WERI-Rb-1 (cell line): ENCODE data around the gene TMPRSS5.

Experiments
- DNase-seq: peaks from one replicate; pipeline ENCODE4 v3.0.0-alpha.2; 2020
- H3K27ac ChIP-seq: fragments of 250-450 bp; sonication (Bioruptor Pico); 2 replicates; pipeline ENCODE4 v1.5.1; 2020; ENCODE audit warnings: mild to moderate bottlenecking, moderate library complexity
- H3K27me3 ChIP-seq: fragments of 250-450 bp; sonication (Bioruptor Pico); 2 replicates; pipeline ENCODE4 v1.5.1; 2021; ENCODE audit warnings: mild to moderate bottlenecking, low read depth, moderate library complexity; ENCODE audit not compliant: insufficient read depth, severe bottlenecking
- H3K36me3 ChIP-seq: fragments of 250-450 bp; sonication (Bioruptor Pico); 2 replicates; pipeline ENCODE4 v1.5.1; 2020; ENCODE audit warnings: mild to moderate bottlenecking, moderate library complexity
- H3K4me3 ChIP-seq: 2 replicates; pipeline ENCODE4 v1.5.1; 2011; ENCODE audit warnings: low read depth, mild to moderate bottlenecking, control low read depth, low read length
- H3K9me3 ChIP-seq: fragments of 250-450 bp; sonication (Bioruptor Pico); 2 replicates; pipeline ENCODE4 v1.5.1; 2021; ENCODE audit warnings: mild to moderate bottlenecking, moderate library complexity; ENCODE audit not compliant: severe bottlenecking
- CTCF ChIP-seq: IDR thresholded peaks from 2 replicates; pipeline ENCODE4 v1.5.1; 2011; ENCODE audit warnings: low read depth, mild to moderate bottlenecking, control low read depth, inconsistent platforms, low read length

Gene TMPRSS5

DNA sequence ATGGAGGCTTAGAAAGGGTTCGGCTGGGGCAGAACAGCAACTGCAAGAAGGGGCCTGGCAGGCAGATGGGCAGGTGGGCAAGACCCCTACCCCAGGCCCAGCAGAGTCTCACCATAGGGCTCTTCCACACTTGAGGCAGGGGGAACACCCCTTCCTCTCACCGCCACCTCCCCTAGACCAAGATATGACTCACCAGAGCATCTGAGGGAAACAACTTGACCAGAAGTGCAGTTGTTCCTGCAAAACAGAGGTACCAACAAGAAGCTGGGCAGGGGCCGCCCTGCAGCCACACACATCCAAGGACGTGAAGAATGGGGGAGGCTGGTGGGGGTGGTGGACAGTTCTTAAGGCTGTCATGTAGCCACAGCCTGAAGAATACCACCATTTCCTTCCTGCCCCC, 10.9 kb downstream of the TMPRSS5 start:
- no peak for TF ChIP-seq CTCF
- H3K27me3 ChIP-seq = no peaks in the 10 kb centered on the region
- H3K4me3 ChIP-seq = no peak overlapping the region
- H3K36me3 ChIP-seq = no peaks in the 10 kb centered on the region
- no peak for DNase-seq
- H3K27ac ChIP-seq = no peak overlapping the region
- H3K9me3 ChIP-seq = no peaks in the 10 kb centered on the region

GRCh38 chr11:113694390-113694789, 11.7 kb downstream of the TMPRSS5 start:
- no peak for TF ChIP-seq CTCF
- no peak overlapping the region for H3K4me3 ChIP-seq
- no peaks in the 10 kb centered on the region for H3K36me3 ChIP-seq
- H3K9me3 ChIP-seq = no peaks in the 10 kb centered on the region
- H3K27ac ChIP-seq = no peak overlapping the region
- no peaks in the 10 kb centered on the region for H3K27me3 ChIP-seq
- DNase-seq = no peak

- H3K27ac ChIP-seq = no peak overlapping the region
- H3K36me3 ChIP-seq = no peaks in the 10 kb centered on the region
- no peak for DNase-seq
- H3K4me3 ChIP-seq = no peak overlapping the region
- H3K27me3 ChIP-seq = no peaks in the 10 kb centered on the region
- TF ChIP-seq CTCF = no peak
- no peaks in the 10 kb centered on the region for H3K9me3 ChIP-seq
Observed at GRCh38 chr11:113693030-113693429, 13.1 kb downstream of the TMPRSS5 start.

GRCh38 chr11:113690619-113691569, 15.2 kb downstream of the TMPRSS5 start:
- Histone ChIP-seq H3K4me3 (no peak overlapping the region), H3K36me3 (no peaks in the 10 kb centered on the region), H3K9me3 (no peaks in the 10 kb centered on the region), H3K27me3 (no peaks in the 10 kb centered on the region), H3K27ac (no peak overlapping the region)
- TF ChIP-seq CTCF = peak; percentile 93
- DNase-seq = peak; percentile 51

DNA sequence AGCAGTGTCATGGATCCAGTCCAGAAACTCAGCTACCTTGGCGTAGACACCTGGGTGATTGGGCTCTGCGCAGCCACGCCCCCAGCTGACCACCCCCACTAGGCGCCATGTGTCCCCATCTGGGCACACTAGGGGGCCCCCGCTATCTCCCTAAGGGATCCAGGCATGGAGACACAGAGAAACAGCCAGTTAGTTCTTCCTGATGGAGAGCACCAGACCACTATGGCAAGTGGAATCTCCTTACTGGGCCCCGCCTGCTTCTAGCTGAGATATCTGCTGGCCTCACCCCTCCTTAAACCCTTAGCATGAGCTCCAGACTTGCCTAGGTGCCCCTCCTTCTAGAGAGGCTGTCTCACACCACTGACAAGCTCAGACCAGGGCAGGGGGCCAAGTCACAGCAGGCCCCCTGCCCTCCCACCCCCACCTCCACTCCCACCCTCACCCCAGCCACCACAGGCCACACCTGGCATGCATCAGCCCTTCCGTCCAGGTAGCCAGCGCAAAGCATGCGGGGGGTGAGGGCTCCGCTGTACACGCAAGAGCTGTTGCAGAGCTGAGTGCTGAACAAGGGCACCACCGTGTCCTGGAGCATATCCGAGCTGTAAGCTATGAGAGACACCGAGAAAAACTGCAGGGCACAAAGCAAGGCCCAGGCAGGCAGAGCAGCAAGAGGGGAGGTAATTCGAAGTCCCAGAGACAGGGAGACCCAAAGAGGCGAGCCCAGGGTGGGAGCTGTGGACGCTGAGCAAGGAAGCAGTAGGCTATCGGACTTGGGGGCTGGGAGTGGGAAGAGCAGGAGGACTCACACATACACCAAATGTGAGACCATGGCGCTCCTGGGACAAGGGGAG, 16.1 kb downstream of the TMPRSS5 start:
- H3K27ac ChIP-seq = no peak overlapping the region
- DNase-seq = no peak
- no peaks in the 10 kb centered on the region for H3K36me3 ChIP-seq

More for the DNA sequence above, 16.1 kb downstream of the TMPRSS5 start:
- no peaks in the 10 kb centered on the region for H3K27me3 ChIP-seq
- no peak for TF ChIP-seq CTCF
- H3K9me3 ChIP-seq = no peaks in the 10 kb centered on the region
- no peak overlapping the region for H3K4me3 ChIP-seq
